SK-N-SH treated with all-trans-retinoic acid at 6 μM for 48 hours (cell line): ENCODE results near the gene MSL2.
"Not testable (repeated sequence)": the region's sequence is repeated elsewhere in the genome, so short reads cannot be mapped to it uniquely, and the experiment has no call there.

Source experiments
- ATAC-seq: fragments of 200-7000 bp; cut with Tn5 transposase; 3 replicates; pipeline ENCODE4 v1.9.1; 2020; ENCODE audit warnings: mild to moderate bottlenecking, moderate library complexity
- ARNTL ChIP-seq: fragments of 450-650 bp; formaldehyde crosslinking; IDR thresholded peaks from 2 replicates; pipeline ENCODE4 v1.5.0; 2020; ENCODE audit warnings: low read depth, mild to moderate bottlenecking, moderate library complexity, borderline replicate concordance
- BACH2 ChIP-seq: fragments of 250-450 bp; sonication (Bioruptor Pico); IDR thresholded peaks from 2 replicates; pipeline ENCODE4 v1.9.0; 2021; ENCODE audit warnings: mild to moderate bottlenecking, borderline replicate concordance
- ESRRG ChIP-seq: fragments of 250-450 bp; sonication (Bioruptor Pico); IDR thresholded peaks from 2 replicates; pipeline ENCODE4 v1.6.1; 2021; ENCODE audit warnings: mild to moderate bottlenecking
- GLIS3 ChIP-seq: fragments of 250-450 bp; sonication (Bioruptor Pico); IDR thresholded peaks from 2 replicates; pipeline ENCODE4 v1.5.0; 2020; ENCODE audit warnings: mild to moderate bottlenecking, moderate library complexity
- ISL1 ChIP-seq: fragments of 250-450 bp; sonication (Bioruptor Pico); IDR thresholded peaks from 2 replicates; pipeline ENCODE4 v2.1.2; 2022; ENCODE audit warnings: mild to moderate bottlenecking, moderate library complexity
- OSR1 ChIP-seq: fragments of 250-450 bp; sonication (Bioruptor Pico); IDR thresholded peaks from 2 replicates; pipeline ENCODE4 v1.8.0; 2022; ENCODE audit warnings: moderate library complexity, mild to moderate bottlenecking, inconsistent platforms
- PPARA ChIP-seq: fragments of 250-450 bp; sonication (Bioruptor Pico); IDR thresholded peaks from 2 replicates; pipeline ENCODE4 v1.5.0; 2020; ENCODE audit warnings: mild to moderate bottlenecking, borderline replicate concordance
- RARB ChIP-seq: fragments of 250-450 bp; sonication (Bioruptor Pico); IDR thresholded peaks from 2 replicates; pipeline ENCODE4 v1.8.0; 2021; ENCODE audit warnings: mild to moderate bottlenecking, moderate library complexity
- TCF4 ChIP-seq: fragments of 250-450 bp; sonication (Bioruptor Pico); IDR thresholded peaks from 2 replicates; pipeline ENCODE4 v1.8.0; 2021; ENCODE audit warnings: mild to moderate bottlenecking, moderate library complexity, borderline replicate concordance
- TOX ChIP-seq: fragments of 250-450 bp; sonication (Bioruptor Pico); IDR thresholded peaks from 2 replicates; pipeline ENCODE4 v1.8.0; 2021; ENCODE audit warnings: mild to moderate bottlenecking, moderate library complexity, borderline replicate concordance
- ZC3H10 ChIP-seq: fragments of 250-450 bp; sonication (Bioruptor Pico); IDR thresholded peaks from 2 replicates; pipeline ENCODE4 v1.5.1; 2021; ENCODE audit warnings: mild to moderate bottlenecking, moderate library complexity
- ZFP3 ChIP-seq: fragments of 250-450 bp; sonication (Bioruptor Pico); IDR thresholded peaks from 2 replicates; pipeline ENCODE4 v1.5.0; 2020; ENCODE audit warnings: mild to moderate bottlenecking, moderate library complexity
- ZFP30 ChIP-seq: fragments of 450-650 bp; formaldehyde crosslinking; IDR thresholded peaks from 2 replicates; pipeline ENCODE4 v1.5.0; 2022; ENCODE audit warnings: mild to moderate bottlenecking, moderate library complexity
- ZNF565 ChIP-seq: fragments of 450-650 bp; formaldehyde crosslinking; conservative IDR thresholded peaks from 2 replicates; pipeline ENCODE4 v1.5.0; 2020; ENCODE audit warnings: low read depth, mild to moderate bottlenecking, moderate library complexity
- ZNF70 ChIP-seq: fragments of 450-650 bp; formaldehyde crosslinking; IDR thresholded peaks from 2 replicates; pipeline ENCODE4 v1.5.0; 2020; ENCODE audit warnings: mild to moderate bottlenecking, moderate library complexity
- ZNF8 ChIP-seq: fragments of 450-650 bp; formaldehyde crosslinking; IDR thresholded peaks from 2 replicates; pipeline ENCODE4 v1.5.0; 2020; ENCODE audit warnings: mild to moderate bottlenecking, moderate library complexity
- TF ChIP-seq, protein P1 (sequence below): fragments of 250-450 bp; sonication (Bioruptor Pico); IDR thresholded peaks from 2 replicates; pipeline ENCODE4 v1.8.0; 2020; ENCODE audit warnings: mild to moderate bottlenecking, moderate library complexity, borderline replicate concordance
- TF ChIP-seq, protein P2 (sequence below): fragments of 250-450 bp; sonication (Bioruptor Pico); IDR thresholded peaks from 2 replicates; pipeline ENCODE4 v1.5.0; 2020; ENCODE audit warnings: mild to moderate bottlenecking, moderate library complexity
- TF ChIP-seq, protein P3 (sequence below): fragments of 250-450 bp; sonication (Bioruptor Pico); IDR thresholded peaks from 2 replicates; pipeline ENCODE4 v1.8.0; 2021; ENCODE audit warnings: low read depth, mild to moderate bottlenecking, moderate library complexity, borderline replicate concordance
- TF ChIP-seq, protein P4 (sequence below): fragments of 250-450 bp; sonication (Bioruptor Pico); IDR thresholded peaks from 2 replicates; pipeline ENCODE4 v1.5.1; 2020; ENCODE audit warnings: low read depth, mild to moderate bottlenecking, moderate library complexity
- TF ChIP-seq, protein P5 (sequence below): fragments of 250-450 bp; sonication (Bioruptor Pico); IDR thresholded peaks from 2 replicates; pipeline ENCODE4 v1.5.1; 2021; ENCODE audit warnings: mild to moderate bottlenecking, moderate library complexity

The MSL2 gene

DNA sequence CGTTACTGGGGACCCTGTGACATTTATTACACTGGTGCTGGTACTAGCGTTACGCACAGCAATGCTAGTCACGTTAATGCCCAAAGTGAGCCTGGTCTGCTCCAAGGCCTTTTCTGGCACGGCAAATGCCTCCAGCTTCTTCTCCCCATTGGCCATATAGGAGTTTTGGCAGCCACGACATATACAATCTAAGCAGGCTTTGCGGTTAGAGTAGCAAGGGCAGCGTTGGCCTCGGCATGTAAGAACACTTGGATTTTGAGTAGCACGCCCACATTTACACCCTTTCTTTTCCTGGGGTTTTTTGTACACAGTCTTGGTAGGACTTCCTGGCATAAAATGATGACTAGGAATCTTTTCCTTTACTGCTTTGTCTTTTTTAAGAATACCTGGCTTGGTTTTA, 44.9 kb downstream of the MSL2 start:
- no peak for ATAC-seq
- TF ChIP-seq ZNF8 (CRISPR knock-in tag) (no peak), BACH2 (CRISPR knock-in tag) (no peak), ZFP3 (no peak), ZFP30 (CRISPR knock-in tag) (no peak), PPARA (CRISPR knock-in tag) (no peak), ARNTL (no peak)
- TF ChIP-seq, protein P1, sequence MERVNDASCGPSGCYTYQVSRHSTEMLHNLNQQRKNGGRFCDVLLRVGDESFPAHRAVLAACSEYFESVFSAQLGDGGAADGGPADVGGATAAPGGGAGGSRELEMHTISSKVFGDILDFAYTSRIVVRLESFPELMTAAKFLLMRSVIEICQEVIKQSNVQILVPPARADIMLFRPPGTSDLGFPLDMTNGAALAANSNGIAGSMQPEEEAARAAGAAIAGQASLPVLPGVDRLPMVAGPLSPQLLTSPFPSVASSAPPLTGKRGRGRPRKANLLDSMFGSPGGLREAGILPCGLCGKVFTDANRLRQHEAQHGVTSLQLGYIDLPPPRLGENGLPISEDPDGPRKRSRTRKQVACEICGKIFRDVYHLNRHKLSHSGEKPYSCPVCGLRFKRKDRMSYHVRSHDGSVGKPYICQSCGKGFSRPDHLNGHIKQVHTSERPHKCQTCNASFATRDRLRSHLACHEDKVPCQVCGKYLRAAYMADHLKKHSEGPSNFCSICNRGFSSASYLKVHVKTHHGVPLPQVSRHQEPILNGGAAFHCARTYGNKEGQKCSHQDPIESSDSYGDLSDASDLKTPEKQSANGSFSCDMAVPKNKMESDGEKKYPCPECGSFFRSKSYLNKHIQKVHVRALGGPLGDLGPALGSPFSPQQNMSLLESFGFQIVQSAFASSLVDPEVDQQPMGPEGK (CRISPR knock-in tag) = no peak

DNA sequence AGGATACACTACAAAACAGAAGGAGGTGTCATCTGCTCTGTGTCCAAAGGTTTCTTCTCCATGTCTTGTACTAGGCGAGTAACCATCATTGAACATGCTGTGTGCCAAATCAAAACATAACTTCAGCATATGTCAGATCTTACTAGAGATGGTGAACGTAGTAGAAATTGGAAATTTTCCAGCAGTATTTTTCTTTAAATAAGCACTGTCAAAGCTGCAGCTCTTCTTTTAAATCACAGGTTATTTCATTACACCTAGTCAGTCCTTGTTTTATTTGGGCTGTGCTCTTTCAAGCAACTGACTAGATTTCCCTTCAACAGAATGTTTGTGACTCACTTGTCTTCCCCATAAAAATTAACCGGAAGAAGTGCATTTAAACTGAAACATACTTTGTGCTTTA, 46.5 kb downstream of the MSL2 start:
- TF ChIP-seq ZFP30 (CRISPR knock-in tag) (no peak), ISL1 (CRISPR knock-in tag) (no peak), ZNF565 (CRISPR knock-in tag) (no peak), ESRRG (CRISPR knock-in tag) (no peak), ZFP3 (no peak), OSR1 (CRISPR knock-in tag) (no peak), PPARA (CRISPR knock-in tag) (no peak), ZNF8 (CRISPR knock-in tag) (no peak), TOX (no peak), ZC3H10 (CRISPR knock-in tag) (no peak), RARB (CRISPR knock-in tag) (no peak), BACH2 (CRISPR knock-in tag) (no peak), GLIS3 (CRISPR knock-in tag) (no peak), ZNF70 (CRISPR knock-in tag) (no peak)
- TF ChIP-seq, protein P2, sequence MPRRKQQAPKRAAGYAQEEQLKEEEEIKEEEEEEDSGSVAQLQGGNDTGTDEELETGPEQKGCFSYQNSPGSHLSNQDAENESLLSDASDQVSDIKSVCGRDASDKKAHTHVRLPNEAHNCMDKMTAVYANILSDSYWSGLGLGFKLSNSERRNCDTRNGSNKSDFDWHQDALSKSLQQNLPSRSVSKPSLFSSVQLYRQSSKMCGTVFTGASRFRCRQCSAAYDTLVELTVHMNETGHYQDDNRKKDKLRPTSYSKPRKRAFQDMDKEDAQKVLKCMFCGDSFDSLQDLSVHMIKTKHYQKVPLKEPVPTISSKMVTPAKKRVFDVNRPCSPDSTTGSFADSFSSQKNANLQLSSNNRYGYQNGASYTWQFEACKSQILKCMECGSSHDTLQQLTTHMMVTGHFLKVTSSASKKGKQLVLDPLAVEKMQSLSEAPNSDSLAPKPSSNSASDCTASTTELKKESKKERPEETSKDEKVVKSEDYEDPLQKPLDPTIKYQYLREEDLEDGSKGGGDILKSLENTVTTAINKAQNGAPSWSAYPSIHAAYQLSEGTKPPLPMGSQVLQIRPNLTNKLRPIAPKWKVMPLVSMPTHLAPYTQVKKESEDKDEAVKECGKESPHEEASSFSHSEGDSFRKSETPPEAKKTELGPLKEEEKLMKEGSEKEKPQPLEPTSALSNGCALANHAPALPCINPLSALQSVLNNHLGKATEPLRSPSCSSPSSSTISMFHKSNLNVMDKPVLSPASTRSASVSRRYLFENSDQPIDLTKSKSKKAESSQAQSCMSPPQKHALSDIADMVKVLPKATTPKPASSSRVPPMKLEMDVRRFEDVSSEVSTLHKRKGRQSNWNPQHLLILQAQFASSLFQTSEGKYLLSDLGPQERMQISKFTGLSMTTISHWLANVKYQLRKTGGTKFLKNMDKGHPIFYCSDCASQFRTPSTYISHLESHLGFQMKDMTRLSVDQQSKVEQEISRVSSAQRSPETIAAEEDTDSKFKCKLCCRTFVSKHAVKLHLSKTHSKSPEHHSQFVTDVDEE = no peak
- TF ChIP-seq, protein P3, sequence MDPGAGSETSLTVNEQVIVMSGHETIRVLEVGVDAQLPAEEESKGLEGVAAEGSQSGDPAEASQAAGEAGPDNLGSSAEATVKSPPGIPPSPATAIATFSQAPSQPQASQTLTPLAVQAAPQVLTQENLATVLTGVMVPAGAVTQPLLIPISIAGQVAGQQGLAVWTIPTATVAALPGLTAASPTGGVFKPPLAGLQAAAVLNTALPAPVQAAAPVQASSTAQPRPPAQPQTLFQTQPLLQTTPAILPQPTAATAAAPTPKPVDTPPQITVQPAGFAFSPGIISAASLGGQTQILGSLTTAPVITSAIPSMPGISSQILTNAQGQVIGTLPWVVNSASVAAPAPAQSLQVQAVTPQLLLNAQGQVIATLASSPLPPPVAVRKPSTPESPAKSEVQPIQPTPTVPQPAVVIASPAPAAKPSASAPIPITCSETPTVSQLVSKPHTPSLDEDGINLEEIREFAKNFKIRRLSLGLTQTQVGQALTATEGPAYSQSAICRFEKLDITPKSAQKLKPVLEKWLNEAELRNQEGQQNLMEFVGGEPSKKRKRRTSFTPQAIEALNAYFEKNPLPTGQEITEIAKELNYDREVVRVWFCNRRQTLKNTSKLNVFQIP (CRISPR knock-in tag) = no peak
- TF ChIP-seq, protein P4, sequence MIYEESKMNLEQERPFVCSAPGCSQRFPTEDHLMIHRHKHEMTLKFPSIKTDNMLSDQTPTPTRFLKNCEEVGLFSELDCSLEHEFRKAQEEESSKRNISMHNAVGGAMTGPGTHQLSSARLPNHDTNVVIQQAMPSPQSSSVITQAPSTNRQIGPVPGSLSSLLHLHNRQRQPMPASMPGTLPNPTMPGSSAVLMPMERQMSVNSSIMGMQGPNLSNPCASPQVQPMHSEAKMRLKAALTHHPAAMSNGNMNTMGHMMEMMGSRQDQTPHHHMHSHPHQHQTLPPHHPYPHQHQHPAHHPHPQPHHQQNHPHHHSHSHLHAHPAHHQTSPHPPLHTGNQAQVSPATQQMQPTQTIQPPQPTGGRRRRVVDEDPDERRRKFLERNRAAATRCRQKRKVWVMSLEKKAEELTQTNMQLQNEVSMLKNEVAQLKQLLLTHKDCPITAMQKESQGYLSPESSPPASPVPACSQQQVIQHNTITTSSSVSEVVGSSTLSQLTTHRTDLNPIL = no peak
- ATAC-seq = peak; percentile 68

DNA sequence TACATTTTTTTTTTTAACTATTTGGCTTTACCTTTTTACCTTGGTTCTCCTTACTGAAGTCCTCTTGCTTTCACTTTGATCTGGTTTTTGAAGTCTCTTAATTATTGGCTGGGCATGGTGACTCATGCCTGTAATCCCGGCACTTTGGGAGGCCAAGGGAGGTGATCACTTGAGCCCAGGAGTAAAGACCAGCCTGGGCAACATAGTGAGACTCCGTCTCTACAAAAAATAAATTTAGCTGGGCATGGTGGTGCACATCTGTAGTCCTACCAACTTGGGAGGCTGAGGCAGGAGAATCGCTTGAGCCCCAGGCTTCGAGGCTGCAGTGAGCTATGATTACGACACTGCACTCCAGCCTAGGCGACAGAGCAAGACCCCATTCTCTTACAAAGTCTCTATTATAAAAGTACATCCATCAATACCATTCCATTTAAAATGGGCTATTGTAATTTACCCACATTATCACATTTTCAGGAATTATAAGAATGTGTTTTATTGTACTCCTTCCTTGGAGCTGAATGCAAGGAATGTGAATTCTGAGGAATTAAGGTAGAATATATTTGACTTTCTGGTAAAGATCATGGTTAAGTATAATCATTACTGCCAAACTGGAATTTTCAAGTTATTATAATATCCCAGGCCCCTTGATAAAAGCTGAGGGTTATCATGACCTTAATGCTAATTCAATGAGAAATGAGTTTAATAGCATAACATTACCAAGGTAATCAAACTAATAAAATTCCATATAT, 49.0 kb downstream of the MSL2 start:
- TF ChIP-seq ISL1 (CRISPR knock-in tag) (peak; percentile 97), BACH2 (CRISPR knock-in tag) (no peak), ESRRG (CRISPR knock-in tag) (0 out of 2 replicates have a peak, but pooled peaks have one; percentile 7), ARNTL (no peak), TCF4 (CRISPR knock-in tag) (0 out of 2 replicates have a peak, but pooled peaks have one; percentile 44)
- TF ChIP-seq, protein P5, sequence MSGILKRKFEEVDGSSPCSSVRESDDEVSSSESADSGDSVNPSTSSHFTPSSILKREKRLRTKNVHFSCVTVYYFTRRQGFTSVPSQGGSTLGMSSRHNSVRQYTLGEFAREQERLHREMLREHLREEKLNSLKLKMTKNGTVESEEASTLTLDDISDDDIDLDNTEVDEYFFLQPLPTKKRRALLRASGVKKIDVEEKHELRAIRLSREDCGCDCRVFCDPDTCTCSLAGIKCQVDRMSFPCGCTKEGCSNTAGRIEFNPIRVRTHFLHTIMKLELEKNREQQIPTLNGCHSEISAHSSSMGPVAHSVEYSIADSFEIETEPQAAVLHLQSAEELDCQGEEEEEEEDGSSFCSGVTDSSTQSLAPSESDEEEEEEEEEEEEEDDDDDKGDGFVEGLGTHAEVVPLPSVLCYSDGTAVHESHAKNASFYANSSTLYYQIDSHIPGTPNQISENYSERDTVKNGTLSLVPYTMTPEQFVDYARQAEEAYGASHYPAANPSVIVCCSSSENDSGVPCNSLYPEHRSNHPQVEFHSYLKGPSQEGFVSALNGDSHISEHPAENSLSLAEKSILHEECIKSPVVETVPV (CRISPR knock-in tag) = 0 out of 2 replicates have a peak, but pooled peaks have one; percentile 83
- TF ChIP-seq, protein P4 = peak; percentile 40; the same call in 1 of the 2 replicates
- TF ChIP-seq, protein P1 (CRISPR knock-in tag) = peak; percentile 58; the same call in 1 of the 2 replicates
- TF ChIP-seq, all 23 proteins: peak for 6
- ATAC-seq = no peak

DNA sequence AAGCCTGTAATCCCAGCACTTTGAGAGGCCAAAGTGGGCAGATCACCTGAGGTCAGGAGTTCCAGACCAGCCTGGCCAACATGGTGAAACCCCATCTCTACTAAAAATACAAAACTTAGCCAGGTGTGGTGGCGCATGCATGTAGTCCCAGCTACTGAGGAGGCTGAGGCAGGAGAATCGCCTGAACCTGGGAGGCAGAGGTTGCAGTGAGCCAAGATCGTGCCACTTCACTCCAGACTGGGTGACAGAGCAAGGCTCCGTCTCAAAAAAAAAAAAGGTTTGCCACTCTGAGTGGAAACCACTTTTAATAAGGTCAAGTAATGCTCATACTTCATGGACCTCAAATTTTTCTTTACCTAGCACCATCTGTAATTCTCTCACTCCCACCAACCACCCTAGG, 51.7 kb downstream of the MSL2 start:
- ATAC-seq = not testable (repeated sequence)
